GM12878 (cell line): ENCODE data around the gene CARD19. TPM values are rescaled to one million over a fixed set of nuclear protein-coding genes. Genes with fewer than 3 reads are reported as not detected.
A peak's percentile ranks its signal among the peaks of the same experiment; 100 is the strongest.

Experiments used
- BACH1 ChIP-seq: fragments of 450-650 bp; IDR thresholded peaks from 2 replicates; pipeline ENCODE4 v1.6.1; 2017; ENCODE audit warnings: mild to moderate bottlenecking, borderline replicate concordance
- BCL3 ChIP-seq: IDR thresholded peaks from 2 replicates; pipeline ENCODE4 v1.6.1; 2011; ENCODE audit warnings: borderline replicate concordance, low read depth, mild to moderate bottlenecking, moderate library complexity, low read length; ENCODE audit not compliant: insufficient read depth, poor library complexity, severe bottlenecking
- BMI1 ChIP-seq: fragments of 450-650 bp; IDR thresholded peaks from 2 replicates; pipeline ENCODE4 v1.6.1; 2016; ENCODE audit warnings: mild to moderate bottlenecking, moderate library complexity, borderline replicate concordance
- CHD4 ChIP-seq: fragments of 200-600 bp; sonication (generic); IDR thresholded peaks from 2 replicates; pipeline ENCODE4 v1.6.1; 2016; ENCODE audit warnings: mild to moderate bottlenecking
- EZH2 ChIP-seq: IDR thresholded peaks from 2 replicates; pipeline ENCODE4 v1.6.1; 2012; ENCODE audit warnings: low read depth, mild to moderate bottlenecking, control low read depth, inconsistent platforms, low read length, borderline replicate concordance; ENCODE audit not compliant: control insufficient read depth
- FOXK2 ChIP-seq: fragments of 450-650 bp; IDR thresholded peaks from 2 replicates; pipeline ENCODE4 v1.6.1; 2017; ENCODE audit warnings: mild to moderate bottlenecking, moderate library complexity
- GABPA ChIP-seq: IDR thresholded peaks from 2 replicates; pipeline ENCODE4 v1.6.1; 2014; ENCODE audit warnings: antibody characterized with exemption, low read depth, mild to moderate bottlenecking, inconsistent platforms
- MLLT1 ChIP-seq: fragments of 450-650 bp; IDR thresholded peaks from 2 replicates; pipeline ENCODE4 v1.6.1; 2016; ENCODE audit warnings: mild to moderate bottlenecking
- MTA2 ChIP-seq: fragments of 450-650 bp; IDR thresholded peaks from 2 replicates; pipeline ENCODE4 v1.6.1; 2016; ENCODE audit warnings: low read depth, mild to moderate bottlenecking, moderate library complexity
- PRDM15 ChIP-seq: fragments of 450-650 bp; formaldehyde crosslinking; IDR thresholded peaks from 2 replicates; pipeline ENCODE4 v1.4.0; 2020; ENCODE audit warnings: mild to moderate bottlenecking, moderate library complexity
- RAD21 ChIP-seq: IDR thresholded peaks from 2 replicates; pipeline ENCODE4 v1.6.1; 2011; ENCODE audit warnings: mild to moderate bottlenecking, low read depth, low read length, moderate library complexity; ENCODE audit not compliant: insufficient read depth
- RAD51 ChIP-seq: fragments of 450-650 bp; IDR thresholded peaks from 2 replicates; pipeline ENCODE4 v1.6.1; 2016; ENCODE audit warnings: moderate library complexity, mild to moderate bottlenecking, inconsistent platforms
- SMC3 ChIP-seq: IDR thresholded peaks from 2 replicates; pipeline ENCODE4 v1.6.1; 2011; ENCODE audit warnings: low read length, improper control_type of control experiment, borderline replicate concordance
- ZNF274 ChIP-seq: IDR thresholded peaks from one replicate; pipeline ENCODE4 v1.8.0; 2011; ENCODE audit not compliant: insufficient read length, insufficient read depth
- polyA plus RNA-seq, 11 experiments: library from polyadenylated mRNA; depleted of rRNA in 4 of 11; unstranded in 6 of 11; stranded (reverse) in 5 of 11; fragments of >200 nt; fragmentation: Nextera tagmentation in 4 of 11; fragmentation: Illumina TruSeq in 1 of 11; extraction: Ambion mirVana in 4 of 11; extraction: Trizol in 1 of 11; gene quantifications; 1 replicate in 1 of 11; 2 replicates in 10 of 11; pipeline versions ENCODE4 v1.2.1 to v1.2.3, GENCODE V29; 2011 to 2016; ENCODE audit warnings: inconsistent platforms in 2 of 11, missing spikeins in 2 of 11, low read depth in 1 of 11
- total RNA-seq, 4 experiments: library from RNA; depleted of rRNA in 3 of 4; stranded (reverse); fragments of >200 nt in 3 of 4; fragmentation: Illumina TruSeq in 1 of 4; extraction: Trizol in 1 of 4; gene quantifications; 2 replicates each; pipeline versions ENCODE4 v1.2.1 to v1.2.3, GENCODE V29; 2013 to 2021
- TF ChIP-seq, protein P1 (sequence below): fragments of 450-650 bp; IDR thresholded peaks from 2 replicates; pipeline ENCODE4 v1.6.1; 2016; ENCODE audit warnings: mild to moderate bottlenecking
- TF ChIP-seq, protein P2 (sequence below): fragments of 450-650 bp; formaldehyde crosslinking; IDR thresholded peaks from 2 replicates; pipeline ENCODE4 v1.5.0; 2022; ENCODE audit warnings: mild to moderate bottlenecking, missing genetic modification characterization
- TF ChIP-seq, protein P3 (sequence below): IDR thresholded peaks from 2 replicates; pipeline ENCODE4 v1.6.1; 2012; ENCODE audit warnings: low read depth, low read length, improper control_type of control experiment

Gene CARD19
- total and polyA plus RNA-seq, 10 of the 15 experiments (the other 5 are each of a cell fraction or from before 2014, with no cell fraction given) = 0.61 to 41.6 (median 19.9) TPM

GRCh38 chr9:93093127-93093876, 2.7 kb upstream of the CARD19 start (continued):
- TF ChIP-seq SMC3 (no peak), MLLT1 (no peak), BMI1 (no peak), CHD4 (no peak; the same call in 1 of the 2 replicates), RAD51 (no peak), MTA2 (no peak), GABPA (no peak), BCL3 (no peak), BACH1 (no peak), ZNF274 (no peak), RAD21 (no peak), FOXK2 (no peak), EZH2 (no peak), PRDM15 (no peak)
- TF ChIP-seq, protein P1, sequence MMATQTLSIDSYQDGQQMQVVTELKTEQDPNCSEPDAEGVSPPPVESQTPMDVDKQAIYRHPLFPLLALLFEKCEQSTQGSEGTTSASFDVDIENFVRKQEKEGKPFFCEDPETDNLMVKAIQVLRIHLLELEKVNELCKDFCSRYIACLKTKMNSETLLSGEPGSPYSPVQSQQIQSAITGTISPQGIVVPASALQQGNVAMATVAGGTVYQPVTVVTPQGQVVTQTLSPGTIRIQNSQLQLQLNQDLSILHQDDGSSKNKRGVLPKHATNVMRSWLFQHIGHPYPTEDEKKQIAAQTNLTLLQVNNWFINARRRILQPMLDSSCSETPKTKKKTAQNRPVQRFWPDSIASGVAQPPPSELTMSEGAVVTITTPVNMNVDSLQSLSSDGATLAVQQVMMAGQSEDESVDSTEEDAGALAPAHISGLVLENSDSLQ = peak; percentile 20; the same call in 1 of the 2 replicates
- TF ChIP-seq, protein P2, sequence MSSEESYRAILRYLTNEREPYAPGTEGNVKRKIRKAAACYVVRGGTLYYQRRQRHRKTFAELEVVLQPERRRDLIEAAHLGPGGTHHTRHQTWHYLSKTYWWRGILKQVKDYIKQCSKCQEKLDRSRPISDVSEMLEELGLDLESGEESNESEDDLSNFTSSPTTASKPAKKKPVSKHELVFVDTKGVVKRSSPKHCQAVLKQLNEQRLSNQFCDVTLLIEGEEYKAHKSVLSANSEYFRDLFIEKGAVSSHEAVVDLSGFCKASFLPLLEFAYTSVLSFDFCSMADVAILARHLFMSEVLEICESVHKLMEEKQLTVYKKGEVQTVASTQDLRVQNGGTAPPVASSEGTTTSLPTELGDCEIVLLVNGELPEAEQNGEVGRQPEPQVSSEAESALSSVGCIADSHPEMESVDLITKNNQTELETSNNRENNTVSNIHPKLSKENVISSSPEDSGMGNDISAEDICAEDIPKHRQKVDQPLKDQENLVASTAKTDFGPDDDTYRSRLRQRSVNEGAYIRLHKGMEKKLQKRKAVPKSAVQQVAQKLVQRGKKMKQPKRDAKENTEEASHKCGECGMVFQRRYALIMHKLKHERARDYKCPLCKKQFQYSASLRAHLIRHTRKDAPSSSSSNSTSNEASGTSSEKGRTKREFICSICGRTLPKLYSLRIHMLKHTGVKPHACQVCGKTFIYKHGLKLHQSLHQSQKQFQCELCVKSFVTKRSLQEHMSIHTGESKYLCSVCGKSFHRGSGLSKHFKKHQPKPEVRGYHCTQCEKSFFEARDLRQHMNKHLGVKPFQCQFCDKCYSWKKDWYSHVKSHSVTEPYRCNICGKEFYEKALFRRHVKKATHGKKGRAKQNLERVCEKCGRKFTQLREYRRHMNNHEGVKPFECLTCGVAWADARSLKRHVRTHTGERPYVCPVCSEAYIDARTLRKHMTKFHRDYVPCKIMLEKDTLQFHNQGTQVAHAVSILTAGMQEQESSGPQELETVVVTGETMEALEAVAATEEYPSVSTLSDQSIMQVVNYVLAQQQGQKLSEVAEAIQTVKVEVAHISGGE (CRISPR knock-in tag) = no peak
- TF ChIP-seq, protein P3, sequence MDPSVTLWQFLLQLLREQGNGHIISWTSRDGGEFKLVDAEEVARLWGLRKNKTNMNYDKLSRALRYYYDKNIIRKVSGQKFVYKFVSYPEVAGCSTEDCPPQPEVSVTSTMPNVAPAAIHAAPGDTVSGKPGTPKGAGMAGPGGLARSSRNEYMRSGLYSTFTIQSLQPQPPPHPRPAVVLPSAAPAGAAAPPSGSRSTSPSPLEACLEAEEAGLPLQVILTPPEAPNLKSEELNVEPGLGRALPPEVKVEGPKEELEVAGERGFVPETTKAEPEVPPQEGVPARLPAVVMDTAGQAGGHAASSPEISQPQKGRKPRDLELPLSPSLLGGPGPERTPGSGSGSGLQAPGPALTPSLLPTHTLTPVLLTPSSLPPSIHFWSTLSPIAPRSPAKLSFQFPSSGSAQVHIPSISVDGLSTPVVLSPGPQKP = no peak
